ENCODE measurements around the gene IL3RA.

DNA sequence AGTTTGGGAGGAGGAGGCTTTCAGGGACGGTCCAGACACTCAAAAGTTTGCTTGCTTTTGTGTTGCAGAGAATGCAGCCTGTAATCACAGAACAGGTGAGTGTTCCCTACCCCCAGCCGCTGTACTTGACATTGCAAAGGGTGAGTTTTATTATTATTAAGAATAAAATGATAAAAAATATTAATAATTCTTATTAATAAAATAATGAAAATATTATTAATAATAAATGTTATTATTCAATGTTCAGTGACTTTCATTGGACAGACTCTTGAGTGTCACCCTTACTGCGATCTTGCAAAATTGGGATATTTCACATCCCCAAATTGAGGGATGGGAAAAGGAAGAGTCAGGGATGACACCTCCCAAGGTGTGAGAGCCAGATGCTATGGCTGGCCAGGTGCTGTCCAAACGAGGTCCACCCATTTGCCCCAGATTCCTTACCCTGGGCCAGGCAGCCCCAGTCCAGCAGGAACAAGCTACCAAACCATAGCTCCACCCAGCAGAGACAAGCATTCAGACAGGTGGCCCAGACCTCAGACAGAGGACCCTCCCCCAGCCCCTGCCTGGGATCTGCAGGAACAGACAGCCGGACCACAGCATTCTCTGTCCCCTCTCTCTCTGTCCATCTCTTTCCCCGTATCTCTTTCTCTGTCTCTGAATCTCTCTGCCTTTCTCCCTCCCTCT, 22.4 kb downstream of the IL3RA start:
- TF ChIP-seq, protein P1, sequence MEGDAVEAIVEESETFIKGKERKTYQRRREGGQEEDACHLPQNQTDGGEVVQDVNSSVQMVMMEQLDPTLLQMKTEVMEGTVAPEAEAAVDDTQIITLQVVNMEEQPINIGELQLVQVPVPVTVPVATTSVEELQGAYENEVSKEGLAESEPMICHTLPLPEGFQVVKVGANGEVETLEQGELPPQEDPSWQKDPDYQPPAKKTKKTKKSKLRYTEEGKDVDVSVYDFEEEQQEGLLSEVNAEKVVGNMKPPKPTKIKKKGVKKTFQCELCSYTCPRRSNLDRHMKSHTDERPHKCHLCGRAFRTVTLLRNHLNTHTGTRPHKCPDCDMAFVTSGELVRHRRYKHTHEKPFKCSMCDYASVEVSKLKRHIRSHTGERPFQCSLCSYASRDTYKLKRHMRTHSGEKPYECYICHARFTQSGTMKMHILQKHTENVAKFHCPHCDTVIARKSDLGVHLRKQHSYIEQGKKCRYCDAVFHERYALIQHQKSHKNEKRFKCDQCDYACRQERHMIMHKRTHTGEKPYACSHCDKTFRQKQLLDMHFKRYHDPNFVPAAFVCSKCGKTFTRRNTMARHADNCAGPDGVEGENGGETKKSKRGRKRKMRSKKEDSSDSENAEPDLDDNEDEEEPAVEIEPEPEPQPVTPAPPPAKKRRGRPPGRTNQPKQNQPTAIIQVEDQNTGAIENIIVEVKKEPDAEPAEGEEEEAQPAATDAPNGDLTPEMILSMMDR (conservative IDR thresholded peaks at IDR 0.05; ENCODE audit: low read length), result no peak
- no peak for TF ChIP-seq EZH2phosphoT487 (IDR thresholded peaks at IDR 0.05; ENCODE audit: borderline replicate concordance, low read depth, low read length)

All from OCI-LY7 (cell line).